ENCODE data around the gene TTC27. TPM values are rescaled to one million over a fixed set of nuclear protein-coding genes. Genes with fewer than 3 reads are reported as not detected.

TTC27 gene
- total and polyA plus RNA-seq, 8 donors, result 3.4 to 13.3 (median 9.9) TPM

GRCh38 chr2:32770360-32770759, 142.5 kb downstream of the TTC27 start:
- Histone ChIP-seq H3K36me3 (no peaks in the 10 kb centered on the region), H3K9me3 (no peaks in the 10 kb centered on the region), H3K4me1 (no peaks in the 10 kb centered on the region), H3K4me3 (no peak overlapping the region), H3K27ac (no peak overlapping the region), H3K27me3 (no peaks in the 10 kb centered on the region)
- DNase-seq, result no peak
- no peak for ATAC-seq
- TF ChIP-seq CTCF (IDR thresholded peaks at IDR 0.05), result no peak
- 77 to 79% methylated on average over 5 of the region's 5 CpGs for WGBS, 2 donors
- no peak for FAIRE-seq
- intact Hi-C loops (cut with DNase I), result no loop called here

GRCh38 chr2:32772638-32773447, 145.0 kb downstream of the TTC27 start:
- ATAC-seq (peak in 3 of 4 donors; percentile 42 to 74 (median 64)), DNase-seq (no peak), FAIRE-seq (peak; percentile 57)
- no peaks in the 10 kb centered on the region for H3K4me1 ChIP-seq
- 69 to 72% methylated on average over 6 of the region's 6 CpGs for WGBS, 2 donors
- H3K9me3 ChIP-seq, result no peaks in the 10 kb centered on the region
- no peak overlapping the region for H3K4me3 ChIP-seq
- peak in 2 of 4 donors; percentile 28 to 62 for TF ChIP-seq CTCF (IDR thresholded peaks at IDR 0.05)
- H3K27ac ChIP-seq, result no peak overlapping the region
- H3K36me3 ChIP-seq, result no peaks in the 10 kb centered on the region
- intact Hi-C loops (cut with DNase I), result no loop called here
- no peaks in the 10 kb centered on the region for H3K27me3 ChIP-seq

- FAIRE-seq, result no peak
These were observed 145.6 kb downstream of the TTC27 start for GRCh38 chr2:32773448-32773808.

GRCh38 chr2:32775954-32776353, 148.1 kb downstream of the TTC27 start:
- FAIRE-seq (no peak), DNase-seq (no peak), ATAC-seq (no peak)
- Histone ChIP-seq H3K36me3 (peaks cover 0 to 12% (median 0%) of the 10 kb centered on the region in 3 donors), H3K4me1 (no peaks in the 10 kb centered on the region), H3K4me3 (no peak overlapping the region), H3K27me3 (no peaks in the 10 kb centered on the region), H3K9me3 (no peaks in the 10 kb centered on the region), H3K27ac (no peak overlapping the region)
- TF ChIP-seq CTCF (IDR thresholded peaks at IDR 0.05), result no peak
- intact Hi-C loops (cut with DNase I), result no loop called here
- 52% methylated on average over 1 of the region's 1 CpG for WGBS, 2 donors

More at GRCh38 chr2:32773448-32773808, 145.6 kb downstream of the TTC27 start:
- ATAC-seq (no peak), DNase-seq (no peak)
- TF ChIP-seq CTCF (IDR thresholded peaks at IDR 0.05), result no peak
- H3K4me3 ChIP-seq, result no peak overlapping the region
- H3K36me3 ChIP-seq, result no peaks in the 10 kb centered on the region
- intact Hi-C loops (cut with DNase I), result no loop called here
- WGBS, 2 donors, result 93 to 98% methylated on average over 5 of the region's 5 CpGs
- no peaks in the 10 kb centered on the region for H3K27me3 ChIP-seq
- no peaks in the 10 kb centered on the region for H3K4me1 ChIP-seq
- no peak overlapping the region for H3K27ac ChIP-seq
- no peaks in the 10 kb centered on the region for H3K9me3 ChIP-seq

GRCh38 chr2:32777714-32778113, 149.9 kb downstream of the TTC27 start:
- H3K4me1 ChIP-seq, result no peaks in the 10 kb centered on the region
- H3K9me3 ChIP-seq, result no peaks in the 10 kb centered on the region
- no peak for ATAC-seq
- TF ChIP-seq CTCF (IDR thresholded peaks at IDR 0.05), result no peak
- FAIRE-seq, result no peak
- H3K27me3 ChIP-seq, result no peaks in the 10 kb centered on the region
- WGBS, 2 donors, result 86 to 88% methylated on average over 6 of the region's 6 CpGs
- intact Hi-C loops (cut with DNase I), result no loop called here
- no peak for DNase-seq
- no peak overlapping the region for H3K4me3 ChIP-seq
- peaks cover 0 to 12% (median 0%) of the 10 kb centered on the region in 3 donors for H3K36me3 ChIP-seq
- no peak overlapping the region for H3K27ac ChIP-seq

All from pancreas (tissue), 10 donors.